ENCODE results near the gene BCR. TPM values are rescaled to one million over a fixed set of nuclear protein-coding genes. Genes with fewer than 3 reads are reported as not detected.

The BCR gene
- total RNA-seq, 1 donor from 2014 or later: 118 TPM

- FAIRE-seq: peak; percentile 96
- H3K4me3 ChIP-seq (ENCODE audit: low read depth, low read length): no peak overlapping the region
- DNase-seq (ENCODE audit: low read depth): peak; percentile 98
- no peaks in the 10 kb centered on the region for H3K27me3 ChIP-seq (ENCODE audit: control insufficient read depth, insufficient read depth, low read length)
- TF ChIP-seq, protein P1, sequence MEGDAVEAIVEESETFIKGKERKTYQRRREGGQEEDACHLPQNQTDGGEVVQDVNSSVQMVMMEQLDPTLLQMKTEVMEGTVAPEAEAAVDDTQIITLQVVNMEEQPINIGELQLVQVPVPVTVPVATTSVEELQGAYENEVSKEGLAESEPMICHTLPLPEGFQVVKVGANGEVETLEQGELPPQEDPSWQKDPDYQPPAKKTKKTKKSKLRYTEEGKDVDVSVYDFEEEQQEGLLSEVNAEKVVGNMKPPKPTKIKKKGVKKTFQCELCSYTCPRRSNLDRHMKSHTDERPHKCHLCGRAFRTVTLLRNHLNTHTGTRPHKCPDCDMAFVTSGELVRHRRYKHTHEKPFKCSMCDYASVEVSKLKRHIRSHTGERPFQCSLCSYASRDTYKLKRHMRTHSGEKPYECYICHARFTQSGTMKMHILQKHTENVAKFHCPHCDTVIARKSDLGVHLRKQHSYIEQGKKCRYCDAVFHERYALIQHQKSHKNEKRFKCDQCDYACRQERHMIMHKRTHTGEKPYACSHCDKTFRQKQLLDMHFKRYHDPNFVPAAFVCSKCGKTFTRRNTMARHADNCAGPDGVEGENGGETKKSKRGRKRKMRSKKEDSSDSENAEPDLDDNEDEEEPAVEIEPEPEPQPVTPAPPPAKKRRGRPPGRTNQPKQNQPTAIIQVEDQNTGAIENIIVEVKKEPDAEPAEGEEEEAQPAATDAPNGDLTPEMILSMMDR (IDR thresholded peaks at IDR 0.05; ENCODE audit: insufficient read depth, low read length, severe bottlenecking): no peak
- H3K36me3 ChIP-seq (ENCODE audit: control insufficient read depth, insufficient read depth, low read length): peaks cover 34% of the 10 kb centered on the region
Observed at GRCh38 chr22:23278883-23279675, 98.8 kb downstream of the BCR start.

GRCh38 chr22:23279781-23280180 lies 99.5 kb downstream of the BCR start:
- TF ChIP-seq, protein P1 (IDR thresholded peaks at IDR 0.05; ENCODE audit: insufficient read depth, low read length, severe bottlenecking): no peak
- DNase-seq (ENCODE audit: low read depth): peak; percentile 86
- no peak for FAIRE-seq
- no peak overlapping the region for H3K4me3 ChIP-seq (ENCODE audit: low read depth, low read length)
- peaks cover 36% of the 10 kb centered on the region for H3K36me3 ChIP-seq (ENCODE audit: control insufficient read depth, insufficient read depth, low read length)
- no peaks in the 10 kb centered on the region for H3K27me3 ChIP-seq (ENCODE audit: control insufficient read depth, insufficient read depth, low read length)

DNA sequence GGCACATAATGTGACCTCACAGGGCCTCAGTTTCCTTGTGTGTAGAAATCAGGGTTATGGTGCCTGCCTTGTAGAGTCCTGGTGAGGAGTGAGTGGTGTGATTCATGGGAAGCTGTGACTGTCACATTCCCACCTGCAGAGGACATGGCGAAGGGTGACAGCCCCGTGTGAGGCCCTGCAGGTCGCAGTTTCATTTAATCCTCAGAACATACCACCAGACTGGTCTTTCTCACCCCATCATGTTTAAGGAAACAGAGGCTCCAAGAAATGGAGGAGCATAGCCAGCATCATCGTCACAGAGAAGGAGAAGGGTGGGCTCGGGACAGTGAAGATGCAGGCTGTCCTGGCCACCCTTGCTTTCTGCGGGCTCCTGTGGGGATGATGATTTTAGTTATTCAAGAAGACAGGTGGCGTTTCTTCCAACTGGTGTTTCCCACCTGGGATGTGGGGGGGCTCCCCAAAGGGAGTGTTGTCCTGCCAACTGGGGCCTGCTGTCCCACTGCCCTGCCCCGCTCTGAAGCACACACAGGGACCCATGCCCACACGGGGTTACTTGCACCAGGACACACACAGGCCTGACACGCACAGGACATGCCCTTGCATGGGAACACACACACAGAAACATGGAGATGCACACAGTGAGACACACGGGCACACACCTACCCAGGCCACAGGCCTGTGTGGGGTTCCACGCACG lies 100.2 kb downstream of the BCR start:
- DNase-seq (ENCODE audit: low read depth) (no peak), FAIRE-seq (no peak)
- H3K4me3 ChIP-seq (ENCODE audit: low read depth, low read length): no peak overlapping the region
- peaks cover 30% of the 10 kb centered on the region for H3K36me3 ChIP-seq (ENCODE audit: control insufficient read depth, insufficient read depth, low read length)
- TF ChIP-seq, protein P1 (IDR thresholded peaks at IDR 0.05; ENCODE audit: insufficient read depth, low read length, severe bottlenecking): no peak
- H3K27me3 ChIP-seq (ENCODE audit: control insufficient read depth, insufficient read depth, low read length): no peaks in the 10 kb centered on the region

DNA sequence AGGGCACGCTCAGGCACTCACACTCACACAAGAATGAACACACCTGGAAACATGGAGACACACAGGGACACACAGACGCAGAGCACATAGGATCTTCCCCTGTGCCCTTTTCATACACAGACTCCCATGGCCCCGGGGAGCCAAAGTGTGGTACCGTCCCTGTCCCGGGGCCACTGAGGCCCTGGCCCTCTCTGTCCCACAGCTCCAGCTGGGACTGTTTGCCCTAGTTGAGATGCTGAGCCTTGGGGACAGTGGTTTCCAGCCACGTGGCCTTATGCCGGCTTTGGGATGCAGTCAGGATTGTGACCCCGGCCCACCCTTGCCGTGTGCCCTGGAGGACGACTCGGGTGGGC lies 100.7 kb downstream of the BCR start:
- DNase-seq (ENCODE audit: low read depth) (no peak), FAIRE-seq (no peak)
- TF ChIP-seq, protein P1 (IDR thresholded peaks at IDR 0.05; ENCODE audit: insufficient read depth, low read length, severe bottlenecking): no peak
- Histone ChIP-seq H3K4me3 (ENCODE audit: low read depth, low read length) (no peak overlapping the region), H3K27me3 (ENCODE audit: control insufficient read depth, insufficient read depth, low read length) (no peaks in the 10 kb centered on the region), H3K36me3 (ENCODE audit: control insufficient read depth, insufficient read depth, low read length) (peaks cover 30% of the 10 kb centered on the region)

DNA sequence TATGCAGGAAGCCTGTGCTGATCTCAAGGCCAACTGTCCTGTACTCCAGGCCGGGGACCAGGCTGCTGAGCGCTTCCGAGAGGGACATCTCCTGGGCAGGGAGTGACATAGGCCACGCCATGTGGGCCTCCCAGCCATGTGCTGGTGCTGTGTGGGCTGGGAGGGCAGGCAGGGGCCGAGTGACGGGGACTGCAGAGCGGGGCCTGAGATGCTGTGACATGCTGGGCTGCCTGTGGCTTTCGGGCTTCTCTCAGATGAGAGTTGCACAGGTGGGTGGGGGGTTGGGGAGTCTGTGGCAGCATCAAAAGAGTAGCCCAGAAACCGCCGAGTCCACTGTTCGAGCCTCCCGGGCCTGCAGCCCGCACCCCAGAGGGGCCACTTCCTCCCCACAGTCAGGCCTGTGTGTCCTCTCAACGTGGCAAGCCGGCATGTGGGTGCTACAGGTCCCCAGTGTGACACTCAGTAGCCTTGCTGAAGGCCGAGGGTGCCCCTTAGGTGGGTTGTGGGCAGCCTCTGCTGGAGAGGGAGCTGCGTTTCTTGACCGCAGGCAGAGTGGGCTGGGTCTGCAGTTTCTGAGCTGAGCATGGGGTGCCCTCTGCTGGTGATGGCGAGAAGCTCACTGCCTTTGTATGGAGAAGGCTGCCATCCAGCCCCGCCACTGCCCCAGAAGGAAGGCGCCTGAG lies 101.2 kb downstream of the BCR start:
- Histone ChIP-seq H3K36me3 (ENCODE audit: control insufficient read depth, insufficient read depth, low read length) (peaks cover 29% of the 10 kb centered on the region), H3K4me3 (ENCODE audit: low read depth, low read length) (no peak overlapping the region), H3K27me3 (ENCODE audit: control insufficient read depth, insufficient read depth, low read length) (no peaks in the 10 kb centered on the region)
- DNase-seq (ENCODE audit: low read depth): peak; percentile 76
- FAIRE-seq: no peak
- TF ChIP-seq, protein P1 (IDR thresholded peaks at IDR 0.05; ENCODE audit: insufficient read depth, low read length, severe bottlenecking): peak; percentile 98
